ENCODE results near the gene FBXL7. TPM values are rescaled to one million over a fixed set of nuclear protein-coding genes. Genes with fewer than 3 reads are reported as not detected.

Gene FBXL7
- total RNA-seq, 1 donor from 2014 or later = 30.4 TPM

DNA sequence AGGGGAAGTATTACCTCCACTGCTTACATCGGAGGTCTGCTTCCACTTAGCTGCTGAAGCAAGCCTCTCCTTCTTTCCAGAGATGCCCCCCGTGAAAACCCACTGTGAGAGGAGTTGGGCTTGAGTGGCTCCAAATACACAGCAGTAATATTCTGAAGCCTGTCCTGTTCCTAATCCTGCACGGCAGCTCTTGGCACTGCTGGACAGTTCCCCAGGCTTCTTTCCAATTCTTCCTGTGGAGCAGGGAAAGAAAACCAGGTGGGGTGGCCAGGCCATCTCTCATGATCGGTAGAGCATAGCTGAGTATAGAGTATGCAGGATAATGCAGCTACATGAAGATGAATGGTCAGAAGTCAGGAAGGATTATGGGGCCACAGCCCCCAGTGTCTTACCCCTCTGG, 344.3 kb downstream of the FBXL7 start:
- H3K9me3 ChIP-seq = no peaks in the 10 kb centered on the region
- no peaks in the 10 kb centered on the region for H3K4me1 ChIP-seq
- H3K36me3 ChIP-seq = no peaks in the 10 kb centered on the region
- no peak overlapping the region for H3K4me3 ChIP-seq
- TF ChIP-seq, protein P1, sequence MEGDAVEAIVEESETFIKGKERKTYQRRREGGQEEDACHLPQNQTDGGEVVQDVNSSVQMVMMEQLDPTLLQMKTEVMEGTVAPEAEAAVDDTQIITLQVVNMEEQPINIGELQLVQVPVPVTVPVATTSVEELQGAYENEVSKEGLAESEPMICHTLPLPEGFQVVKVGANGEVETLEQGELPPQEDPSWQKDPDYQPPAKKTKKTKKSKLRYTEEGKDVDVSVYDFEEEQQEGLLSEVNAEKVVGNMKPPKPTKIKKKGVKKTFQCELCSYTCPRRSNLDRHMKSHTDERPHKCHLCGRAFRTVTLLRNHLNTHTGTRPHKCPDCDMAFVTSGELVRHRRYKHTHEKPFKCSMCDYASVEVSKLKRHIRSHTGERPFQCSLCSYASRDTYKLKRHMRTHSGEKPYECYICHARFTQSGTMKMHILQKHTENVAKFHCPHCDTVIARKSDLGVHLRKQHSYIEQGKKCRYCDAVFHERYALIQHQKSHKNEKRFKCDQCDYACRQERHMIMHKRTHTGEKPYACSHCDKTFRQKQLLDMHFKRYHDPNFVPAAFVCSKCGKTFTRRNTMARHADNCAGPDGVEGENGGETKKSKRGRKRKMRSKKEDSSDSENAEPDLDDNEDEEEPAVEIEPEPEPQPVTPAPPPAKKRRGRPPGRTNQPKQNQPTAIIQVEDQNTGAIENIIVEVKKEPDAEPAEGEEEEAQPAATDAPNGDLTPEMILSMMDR (IDR thresholded peaks at IDR 0.05) = no peak
- DNase-seq (ENCODE audit: low spot score in 2 of 2) = no peak
- H3K27me3 ChIP-seq = no peaks in the 10 kb centered on the region
- no peak overlapping the region for H3K27ac ChIP-seq
- intact Hi-C loops (cut with DNase I) = no loop called here

DNA sequence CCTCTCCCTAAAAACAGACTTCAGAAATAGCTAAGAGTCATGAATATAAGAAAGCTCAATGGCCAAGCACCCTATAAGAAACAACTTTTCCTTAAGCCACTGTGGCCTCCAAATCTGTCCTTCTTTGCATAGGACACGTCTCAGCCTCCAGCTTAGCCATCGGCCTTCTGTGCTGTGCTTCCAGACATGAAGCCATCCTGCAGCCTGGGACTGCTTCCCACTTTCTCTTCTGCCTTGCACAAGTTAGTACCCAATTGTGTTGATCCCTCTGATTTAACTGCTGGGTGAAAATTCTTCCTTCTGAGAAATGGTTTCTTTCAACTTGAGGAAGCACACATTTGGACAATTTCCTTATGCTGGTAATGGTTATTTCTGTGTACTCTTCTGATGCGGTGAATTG, 344.9 kb downstream of the FBXL7 start:
- no peak for DNase-seq (ENCODE audit: low spot score in 2 of 2)
- Histone ChIP-seq H3K27ac (no peak overlapping the region), H3K4me3 (no peak overlapping the region), H3K9me3 (no peaks in the 10 kb centered on the region), H3K27me3 (no peaks in the 10 kb centered on the region), H3K36me3 (no peaks in the 10 kb centered on the region), H3K4me1 (no peaks in the 10 kb centered on the region)
- intact Hi-C loops (cut with DNase I) = no loop called here
- TF ChIP-seq, protein P1 (IDR thresholded peaks at IDR 0.05) = no peak

DNA sequence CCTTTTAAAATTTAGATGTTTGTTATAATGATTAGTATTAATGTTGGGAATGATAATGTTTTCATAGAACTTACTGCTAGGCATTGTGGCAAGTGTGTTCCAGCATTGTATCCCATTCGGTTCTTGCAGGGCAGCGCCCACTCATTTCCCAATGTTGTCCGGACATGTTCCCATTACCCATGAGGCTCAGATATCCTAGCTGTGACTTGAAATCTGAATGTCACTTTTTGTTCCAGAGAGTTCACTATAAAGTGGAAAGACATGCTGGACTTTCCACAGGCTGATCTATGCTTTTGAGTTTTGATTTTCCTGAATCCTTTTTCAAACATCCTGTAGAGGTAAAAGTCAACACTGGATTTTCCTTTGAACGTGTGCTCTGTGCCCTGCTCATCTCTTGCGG, 350.6 kb downstream of the FBXL7 start:
- H3K36me3 ChIP-seq = no peaks in the 10 kb centered on the region
- H3K27ac ChIP-seq = no peak overlapping the region
- peaks cover 0 to 3% of the 10 kb centered on the region in 2 donors for H3K4me1 ChIP-seq
- TF ChIP-seq, protein P1 (IDR thresholded peaks at IDR 0.05) = no peak
- H3K4me3 ChIP-seq = no peak overlapping the region
- DNase-seq (ENCODE audit: low spot score in 2 of 2) = no peak
- H3K9me3 ChIP-seq = no peaks in the 10 kb centered on the region
- intact Hi-C loops (cut with DNase I) = no loop called here
- no peaks in the 10 kb centered on the region for H3K27me3 ChIP-seq

DNA sequence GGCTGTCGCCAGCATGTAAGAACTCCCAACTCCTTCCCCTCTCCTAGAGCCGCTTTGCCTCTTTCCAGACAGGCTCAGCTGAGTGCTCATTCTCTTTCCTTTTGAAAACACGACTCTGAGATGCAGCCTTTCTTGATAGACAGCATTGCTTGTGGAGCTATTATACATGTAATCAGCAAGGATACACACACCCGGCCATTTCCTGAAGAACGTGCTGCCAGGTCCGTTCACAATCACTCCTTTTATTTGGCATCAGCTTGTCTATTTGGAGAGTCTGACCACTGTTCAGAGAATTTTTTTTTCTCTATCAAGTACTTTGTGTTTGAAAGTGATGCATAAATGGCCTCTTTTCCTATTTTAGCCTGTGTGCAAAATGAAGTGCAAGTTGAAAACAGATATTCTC, 351.0 kb downstream of the FBXL7 start:
- H3K36me3 ChIP-seq = no peaks in the 10 kb centered on the region
- DNase-seq (ENCODE audit: low spot score in 2 of 2) = no peak
- intact Hi-C loops (cut with DNase I) = no loop called here
- H3K27ac ChIP-seq = no peak overlapping the region
- H3K4me1 ChIP-seq = peaks cover 0 to 3% of the 10 kb centered on the region in 2 donors
- H3K27me3 ChIP-seq = no peaks in the 10 kb centered on the region
- H3K4me3 ChIP-seq = no peak overlapping the region
- no peaks in the 10 kb centered on the region for H3K9me3 ChIP-seq
- TF ChIP-seq, protein P1 (IDR thresholded peaks at IDR 0.05) = no peak

DNA sequence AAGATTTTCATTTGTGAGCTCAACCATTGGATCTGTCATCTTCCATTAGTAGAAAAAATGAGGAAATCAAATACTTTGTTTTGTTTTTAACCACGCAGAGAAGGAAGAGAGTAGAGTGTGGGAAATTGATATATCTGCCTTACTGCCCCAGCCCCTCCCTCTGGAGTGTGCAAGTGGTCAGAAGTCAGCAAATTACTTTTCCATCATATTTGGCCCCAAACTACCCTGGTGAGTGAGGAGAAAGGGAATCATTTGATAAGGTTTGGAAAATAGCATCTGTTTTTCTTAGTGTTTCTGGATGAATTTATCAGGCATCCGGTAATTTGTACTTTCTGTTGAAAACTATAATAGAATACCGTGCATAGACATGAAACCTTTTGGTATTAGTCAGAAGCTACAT, 352.2 kb downstream of the FBXL7 start:
- H3K4me3 ChIP-seq = no peak overlapping the region
- no peaks in the 10 kb centered on the region for H3K9me3 ChIP-seq
- no peak for DNase-seq (ENCODE audit: low spot score in 2 of 2)
- TF ChIP-seq, protein P1 (IDR thresholded peaks at IDR 0.05) = no peak
- H3K27me3 ChIP-seq = no peaks in the 10 kb centered on the region
- H3K4me1 ChIP-seq = peaks cover 0 to 3% of the 10 kb centered on the region in 2 donors
- intact Hi-C loops (cut with DNase I) = no loop called here
- no peak overlapping the region for H3K27ac ChIP-seq
- H3K36me3 ChIP-seq = no peaks in the 10 kb centered on the region

DNA sequence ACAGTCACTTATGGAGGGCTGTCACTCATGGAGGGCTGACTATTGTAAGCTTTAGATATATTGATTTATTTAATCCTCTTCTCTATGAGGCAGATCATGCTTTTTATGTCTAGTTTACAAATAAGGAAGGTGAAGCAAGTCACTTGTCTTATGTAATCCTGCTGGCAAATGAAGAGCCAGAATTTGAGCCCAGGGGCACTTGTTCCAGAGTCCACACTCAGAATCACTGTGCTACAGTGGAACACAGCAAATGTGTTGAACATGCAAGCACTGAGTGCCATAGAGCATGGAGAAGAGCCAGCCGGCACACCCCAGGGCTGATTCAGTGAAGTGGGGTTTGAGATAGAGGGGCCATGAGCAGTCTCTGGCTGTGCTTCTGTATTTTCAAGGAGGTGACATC, 353.0 kb downstream of the FBXL7 start:
- Histone ChIP-seq H3K36me3 (no peaks in the 10 kb centered on the region), H3K27me3 (no peaks in the 10 kb centered on the region), H3K4me3 (no peak overlapping the region), H3K9me3 (no peaks in the 10 kb centered on the region), H3K4me1 (peaks cover 0 to 3% of the 10 kb centered on the region in 2 donors), H3K27ac (no peak overlapping the region)
- DNase-seq (ENCODE audit: low spot score in 2 of 2) = no peak
- intact Hi-C loops (cut with DNase I) = no loop called here
- TF ChIP-seq, protein P1 (IDR thresholded peaks at IDR 0.05) = no peak

All from ascending aorta (tissue), 2 donors.